GM13977 (cell line): ENCODE data around the gene IL17REL.

Experiments used
- DNase-seq: peaks from one replicate; pipeline ENCODE4 v3.0.0; 2012; ENCODE audit warnings: low spot score
- CTCF ChIP-seq: IDR thresholded peaks from 2 replicates; pipeline ENCODE4 v1.5.1; 2012; ENCODE audit warnings: mild to moderate bottlenecking, control low read depth; ENCODE audit not compliant: insufficient read depth; ENCODE audit errors: extremely low read depth, missing control alignments
- in situ Hi-C: fragments of 300-500 bp; cut with MboI; formaldehyde crosslinking; loops from one replicate; pipeline ENCODE4 v1.12.0; 2022; ENCODE audit warnings: low sequenced_read_pairs, low pct_unique_long_range_greater_than_20kb, mixed read lengths, inconsistent platforms; ENCODE audit not compliant: unreplicated experiment

The IL17REL gene

GRCh38 chr22:49995041-49995360, 17.6 kb downstream of the IL17REL start:
- in situ Hi-C loops = no loop called here
- DNase-seq = no peak
- no peak for TF ChIP-seq CTCF

GRCh38 chr22:49994361-49995040, 18.1 kb downstream of the IL17REL start:
- DNase-seq = no peak
- in situ Hi-C loops = no loop called here
- TF ChIP-seq CTCF = no peak

GRCh38 chr22:49993649-49994360, 18.8 kb downstream of the IL17REL start:
- in situ Hi-C loops = no loop called here
- DNase-seq = no peak
- TF ChIP-seq CTCF = no peak

- DNase-seq = peak; percentile 88
- TF ChIP-seq CTCF = peak; percentile 97
- in situ Hi-C loops = no loop called here
These were observed 19.5 kb downstream of the IL17REL start for GRCh38 chr22:49992921-49993648.

GRCh38 chr22:49991907-49992533, 20.5 kb downstream of the IL17REL start:
- in situ Hi-C loops = no loop called here
- no peak for DNase-seq

More at GRCh38 chr22:49991907-49992533, 20.5 kb downstream of the IL17REL start:
- TF ChIP-seq CTCF = no peak
